Testis (tissue), 3 donors: ENCODE data around the gene RBPMS2. TPM values are rescaled to one million over a fixed set of nuclear protein-coding genes. Genes with fewer than 3 reads are reported as not detected.
"Not testable (repeated sequence)": the region's sequence is repeated elsewhere in the genome, so short reads cannot be mapped to it uniquely, and the experiment has no call there.

Source experiments
- DNase-seq: peaks from one replicate; pipeline ENCODE4 v3.0.0-alpha.2; 2019
- H3K27ac ChIP-seq, 2 donors: fragments of 200-600 bp; sonication (generic); one replicate each; pipeline ENCODE4 v1.5.1; 2019
- H3K27me3 ChIP-seq: fragments of 200-600 bp; sonication (generic); one replicate; pipeline ENCODE4 v1.5.1; 2019
- H3K36me3 ChIP-seq: fragments of 200-600 bp; sonication (generic); one replicate; pipeline ENCODE4 v1.5.1; 2017; ENCODE audit warnings: low read depth; ENCODE audit errors: missing control alignments
- H3K4me1 ChIP-seq: fragments of 200-600 bp; sonication (generic); one replicate; pipeline ENCODE4 v1.5.1; 2019
- H3K4me3 ChIP-seq, 2 donors: fragments of 200-600 bp; sonication (generic); one replicate each; pipeline ENCODE4 v1.5.1; 2017 to 2019
- H3K9me3 ChIP-seq: fragments of 200-600 bp; sonication (generic); one replicate; pipeline ENCODE4 v1.5.1; 2017
- CTCF ChIP-seq, 3 experiments: fragments of 450-650 bp in 2 of 3; fragments of 200-600 bp in 1 of 3; sonication (generic) in 1 of 3; IDR thresholded peaks; one replicate each; pipeline ENCODE4 v1.5.1; 2016 to 2019; ENCODE audit warnings: antibody characterized with exemption in 3 of 3, mild to moderate bottlenecking in 2 of 3, moderate library complexity in 1 of 3
- POLR2A ChIP-seq: fragments of 450-650 bp; IDR thresholded peaks from one replicate; pipeline ENCODE4 v1.6.1; 2017; ENCODE audit warnings: antibody characterized with exemption, mild to moderate bottlenecking, moderate library complexity
- WGBS, 2 donors: methylation state at CpG; one replicate each; pipeline ENCODE4 v1.1.5; 2018; 5-methylcytosine and 5-hydroxymethylcytosine counted together
- intact Hi-C: fragments of 100-400 bp; cut with DNase I; formaldehyde crosslinking; loops from one replicate; pipeline ENCODE4 v1.15.1; 2023; ENCODE audit warnings: low total_unique reads
- polyA plus RNA-seq: library from polyadenylated mRNA; stranded (reverse); fragments of 350-450 nt; fragmentation: Illumina TruSeq; extraction: RNeasy Lipid Tissue Mini Kit (QIAGEN cat#74804); gene quantifications from one replicate; pipeline ENCODE4 v1.2.3, GENCODE V29; 2014; ENCODE audit warnings: low read depth, low replicate concordance; ENCODE audit not compliant: insufficient read depth
- total RNA-seq, 2 donors: library from RNA; depleted of rRNA; stranded (reverse); fragments of >200 nt; gene quantifications; one replicate each; pipeline ENCODE4 v1.2.3, GENCODE V29; 2016

The RBPMS2 gene
- total and polyA plus RNA-seq, 3 donors from 2014 or later, result 5.0 to 9.7 (median 5.8) TPM

- H3K36me3 ChIP-seq, result no peaks in the 10 kb centered on the region
- intact Hi-C loops, result loop anchor here (10.0 kb wide), 1 partner anchor 61 kb away; no protein-coding TSS in a partner anchor
- no peaks in the 10 kb centered on the region for H3K27me3 ChIP-seq
- peaks cover 15% of the 10 kb centered on the region for H3K4me1 ChIP-seq
- H3K27ac ChIP-seq, result no peak overlapping the region
- no peak for TF ChIP-seq POLR2A
- TF ChIP-seq CTCF (IDR thresholded peaks at IDR 0.05), result no peak
- WGBS, 2 donors, result 94 to 95% methylated on average over 11 of the region's 11 CpGs
- no peak overlapping the region for H3K4me3 ChIP-seq
- no peak for DNase-seq
- H3K9me3 ChIP-seq, result no peaks in the 10 kb centered on the region
Observed at GRCh38 chr15:64743691-64744090, 31.7 kb downstream of the RBPMS2 start.

GRCh38 chr15:64742921-64743320, 32.5 kb downstream of the RBPMS2 start:
- TF ChIP-seq CTCF (IDR thresholded peaks at IDR 0.05) (no peak), POLR2A (no peak)
- no peak for DNase-seq
- H3K9me3 ChIP-seq, result no peaks in the 10 kb centered on the region
- intact Hi-C loops, result loop anchor here (10.0 kb wide), 1 partner anchor 62 kb away; no protein-coding TSS in a partner anchor
- H3K27me3 ChIP-seq, result no peaks in the 10 kb centered on the region
- no peaks in the 10 kb centered on the region for H3K36me3 ChIP-seq
- H3K4me3 ChIP-seq, result no peak overlapping the region
- 84 to 87% methylated on average over 3 to 13 of the region's 13 CpGs for WGBS, 2 donors
- H3K4me1 ChIP-seq, result peaks cover 15% of the 10 kb centered on the region
- no peak overlapping the region for H3K27ac ChIP-seq

GRCh38 chr15:64742385-64742784, 33.0 kb downstream of the RBPMS2 start:
- no peaks in the 10 kb centered on the region for H3K27me3 ChIP-seq
- no peak for DNase-seq
- no peak for TF ChIP-seq CTCF (IDR thresholded peaks at IDR 0.05)
- no peak for TF ChIP-seq POLR2A
- H3K9me3 ChIP-seq, result no peaks in the 10 kb centered on the region
- H3K4me3 ChIP-seq, result no peak overlapping the region
- 82 to 84% methylated on average over 8 of the region's 8 CpGs for WGBS, 2 donors
- H3K4me1 ChIP-seq, result peaks cover 15% of the 10 kb centered on the region
- intact Hi-C loops, result loop anchor here (10.0 kb wide), 1 partner anchor 62 kb away; no protein-coding TSS in a partner anchor
- H3K27ac ChIP-seq, result no peak overlapping the region
- no peaks in the 10 kb centered on the region for H3K36me3 ChIP-seq

- not testable (repeated sequence) for H3K27me3 ChIP-seq, H3K27ac ChIP-seq, H3K9me3 ChIP-seq, H3K36me3 ChIP-seq, H3K4me3 ChIP-seq, DNase-seq
- H3K4me1 ChIP-seq, result peaks cover 15% of the 10 kb centered on the region
- intact Hi-C loops, result loop anchor here (10.0 kb wide), 1 partner anchor 63 kb away; no protein-coding TSS in a partner anchor
- 92 to 94% methylated on average over 16 of the region's 16 CpGs for WGBS, 2 donors
Observed at GRCh38 chr15:64741708-64742107, 33.7 kb downstream of the RBPMS2 start.

- H3K4me1 ChIP-seq, result peaks cover 15% of the 10 kb centered on the region
- intact Hi-C loops, result loop anchor here (10.0 kb wide), 1 partner anchor 64 kb away; no protein-coding TSS in a partner anchor
Observed at GRCh38 chr15:64740311-64741170, 34.8 kb downstream of the RBPMS2 start.

More at GRCh38 chr15:64740311-64741170, 34.8 kb downstream of the RBPMS2 start:
- Histone ChIP-seq H3K27ac (peak overlapping the region; percentile 65 to 69), H3K4me3 (no peak overlapping the region), H3K27me3 (no peaks in the 10 kb centered on the region), H3K9me3 (no peaks in the 10 kb centered on the region), H3K36me3 (no peaks in the 10 kb centered on the region)
- peak; percentile 80 for DNase-seq
- 63 to 67% methylated on average over 31 of the region's 31 CpGs for WGBS, 2 donors
- TF ChIP-seq POLR2A, result no peak
- peak in 1 of 3 experiments; percentile 12 for TF ChIP-seq CTCF (IDR thresholded peaks at IDR 0.05)
